Measurements from ENCODE around the gene C1QC. TPM values are rescaled to one million over a fixed set of nuclear protein-coding genes. Genes with fewer than 3 reads are reported as not detected.

The C1QC gene
- total RNA-seq, 1 donor from 2014 or later: not detected

- no peak for TF ChIP-seq CTCF (IDR thresholded peaks at IDR 0.05; ENCODE audit: insufficient read depth, low read length, severe bottlenecking)
- Histone ChIP-seq H3K27me3 (ENCODE audit: control insufficient read depth, insufficient read depth, low read length) (peaks cover 6% of the 10 kb centered on the region), H3K36me3 (ENCODE audit: control insufficient read depth, insufficient read depth, low read length) (no peaks in the 10 kb centered on the region), H3K4me3 (ENCODE audit: low read depth, low read length) (no peak overlapping the region)
- FAIRE-seq (no peak), DNase-seq (ENCODE audit: low read depth) (no peak)
Measured at GRCh38 chr1:22600071-22600816, 43.2 kb upstream of the C1QC start.

- H3K36me3 ChIP-seq (ENCODE audit: control insufficient read depth, insufficient read depth, low read length): no peaks in the 10 kb centered on the region
- TF ChIP-seq CTCF (IDR thresholded peaks at IDR 0.05; ENCODE audit: insufficient read depth, low read length, severe bottlenecking): no peak
- H3K27me3 ChIP-seq (ENCODE audit: control insufficient read depth, insufficient read depth, low read length): peaks cover 4% of the 10 kb centered on the region
- FAIRE-seq (no peak), DNase-seq (ENCODE audit: low read depth) (no peak)
- H3K4me3 ChIP-seq (ENCODE audit: low read depth, low read length): no peak overlapping the region
Measured at GRCh38 chr1:22600817-22601605, 42.4 kb upstream of the C1QC start.

GRCh38 chr1:22601610-22602009 is 41.8 kb upstream of the C1QC start:
- no peak for FAIRE-seq
- no peak for DNase-seq (ENCODE audit: low read depth)
- no peaks in the 10 kb centered on the region for H3K36me3 ChIP-seq (ENCODE audit: control insufficient read depth, insufficient read depth, low read length)
- no peak for TF ChIP-seq CTCF (IDR thresholded peaks at IDR 0.05; ENCODE audit: insufficient read depth, low read length, severe bottlenecking)
- no peak overlapping the region for H3K4me3 ChIP-seq (ENCODE audit: low read depth, low read length)
- peaks cover 5% of the 10 kb centered on the region for H3K27me3 ChIP-seq (ENCODE audit: control insufficient read depth, insufficient read depth, low read length)

GRCh38 chr1:22602060-22602740 is 41.2 kb upstream of the C1QC start:
- peaks cover 5% of the 10 kb centered on the region for H3K27me3 ChIP-seq (ENCODE audit: control insufficient read depth, insufficient read depth, low read length)
- no peak for FAIRE-seq

GRCh38 chr1:22606161-22606560 is 37.3 kb upstream of the C1QC start:
- H3K4me3 ChIP-seq (ENCODE audit: low read depth, low read length): no peak overlapping the region
- H3K27me3 ChIP-seq (ENCODE audit: control insufficient read depth, insufficient read depth, low read length): peaks cover 4% of the 10 kb centered on the region
- no peaks in the 10 kb centered on the region for H3K36me3 ChIP-seq (ENCODE audit: control insufficient read depth, insufficient read depth, low read length)
- FAIRE-seq (no peak), DNase-seq (ENCODE audit: low read depth) (no peak)
- TF ChIP-seq CTCF (IDR thresholded peaks at IDR 0.05; ENCODE audit: insufficient read depth, low read length, severe bottlenecking): no peak

More at GRCh38 chr1:22602060-22602740, 41.2 kb upstream of the C1QC start:
- no peak for DNase-seq (ENCODE audit: low read depth)
- Histone ChIP-seq H3K36me3 (ENCODE audit: control insufficient read depth, insufficient read depth, low read length) (no peaks in the 10 kb centered on the region), H3K4me3 (ENCODE audit: low read depth, low read length) (no peak overlapping the region)
- no peak for TF ChIP-seq CTCF (IDR thresholded peaks at IDR 0.05; ENCODE audit: insufficient read depth, low read length, severe bottlenecking)
